Muscle of leg (tissue), 11 donors: ENCODE data around the gene SEZ6. TPM values are rescaled to one million over a fixed set of nuclear protein-coding genes. Genes with fewer than 3 reads are reported as not detected.

Source experiments
- DNase-seq: peaks from one replicate; pipeline ENCODE4 v3.0.0; 2013
- H3K27ac ChIP-seq: one replicate; pipeline ENCODE4 v1.5.1; 2013; ENCODE audit warnings: mild to moderate bottlenecking, low read length, control low read depth
- H3K27me3 ChIP-seq: one replicate; pipeline ENCODE4 v1.6.1; 2013; ENCODE audit warnings: low read length; ENCODE audit not compliant: control insufficient read depth, insufficient read depth
- H3K36me3 ChIP-seq: one replicate; pipeline ENCODE4 v1.6.1; 2013; ENCODE audit warnings: low read length; ENCODE audit not compliant: control insufficient read depth, insufficient read depth
- H3K4me1 ChIP-seq: one replicate; pipeline ENCODE4 v1.6.1; 2013; ENCODE audit warnings: low read length; ENCODE audit not compliant: control insufficient read depth, insufficient read depth
- H3K4me3 ChIP-seq: one replicate; pipeline ENCODE4 v1.5.1; 2013; ENCODE audit warnings: low read length, control low read depth
- H3K9me3 ChIP-seq: replicated peaks from 2 replicates; pipeline ENCODE4 v1.6.1; 2013; ENCODE audit warnings: low read depth, low read length; ENCODE audit not compliant: control insufficient read depth
- WGBS: methylation state at CpG from one replicate; pipeline ENCODE4 v1.1.5; 2013; ENCODE audit warnings: missing lambda C conversion rate; ENCODE audit not compliant: insufficient coverage; 5-methylcytosine and 5-hydroxymethylcytosine counted together
- polyA plus RNA-seq, 8 donors: library from polyadenylated mRNA; unstranded; fragments of 120-200 nt; gene quantifications; one replicate each; pipeline versions ENCODE4 v1.2.1 to v1.2.3, GENCODE V29; 2013; ENCODE audit warnings: inconsistent platforms in 1 of 8, low replicate concordance in 1 of 8; ENCODE audit not compliant: insufficient read length in 8 of 8, insufficient read depth in 1 of 8
- total RNA-seq: library from RNA; stranded (reverse); fragments of 120-200 nt; gene quantifications from one replicate; pipeline ENCODE4 v1.2.4, GENCODE V29; 2013

Gene SEZ6
- total and polyA plus RNA-seq, 9 donors = 0.04 to 0.44 (median 0.27) TPM

GRCh38 chr17:28917465-28917864 is 88.4 kb downstream of the SEZ6 start:
- H3K4me1 ChIP-seq = no peaks in the 10 kb centered on the region
- no peaks in the 10 kb centered on the region for H3K9me3 ChIP-seq
- 57% methylated on average over 5 of the region's 5 CpGs for WGBS
- peaks cover 88% of the 10 kb centered on the region for H3K36me3 ChIP-seq
- H3K4me3 ChIP-seq = no peak overlapping the region
- no peak overlapping the region for H3K27ac ChIP-seq
- DNase-seq = no peak
- no peaks in the 10 kb centered on the region for H3K27me3 ChIP-seq

- Histone ChIP-seq H3K4me3 (no peak overlapping the region), H3K4me1 (no peaks in the 10 kb centered on the region), H3K27ac (no peak overlapping the region), H3K9me3 (no peaks in the 10 kb centered on the region), H3K27me3 (no peaks in the 10 kb centered on the region), H3K36me3 (peaks cover 91% of the 10 kb centered on the region)
- no peak for DNase-seq
- 85% methylated on average over 12 of the region's 12 CpGs for WGBS
Measured at GRCh38 chr17:28917029-28917428, 88.8 kb downstream of the SEZ6 start.

GRCh38 chr17:28916302-28916934 is 89.4 kb downstream of the SEZ6 start:
- Histone ChIP-seq H3K27me3 (no peaks in the 10 kb centered on the region), H3K27ac (no peak overlapping the region), H3K36me3 (peaks cover 91% of the 10 kb centered on the region), H3K4me3 (no peak overlapping the region), H3K9me3 (no peaks in the 10 kb centered on the region), H3K4me1 (no peaks in the 10 kb centered on the region)
- DNase-seq = peak; percentile 48
- WGBS = 47% methylated on average over 6 of the region's 6 CpGs

GRCh38 chr17:28912938-28913333 is 92.9 kb downstream of the SEZ6 start:
- H3K27ac ChIP-seq = no peak overlapping the region
- no peak for DNase-seq
- H3K4me3 ChIP-seq = no peak overlapping the region
- WGBS = 94% methylated on average over 4 of the region's 6 CpGs
- H3K4me1 ChIP-seq = peaks cover 9% of the 10 kb centered on the region
- H3K27me3 ChIP-seq = no peaks in the 10 kb centered on the region
- no peaks in the 10 kb centered on the region for H3K9me3 ChIP-seq
- H3K36me3 ChIP-seq = peaks cover 98% of the 10 kb centered on the region

- Histone ChIP-seq H3K36me3 (peaks cover 98% of the 10 kb centered on the region), H3K4me1 (peaks cover 9% of the 10 kb centered on the region), H3K27ac (no peak overlapping the region), H3K9me3 (no peaks in the 10 kb centered on the region), H3K27me3 (no peaks in the 10 kb centered on the region), H3K4me3 (no peak overlapping the region)
- no peak for DNase-seq
- 91% methylated on average over 17 of the region's 20 CpGs for whole genome bisulfite sequencing
Measured at GRCh38 chr17:28912281-28912937, 93.4 kb downstream of the SEZ6 start.

- DNase-seq = no peak
- peaks cover 98% of the 10 kb centered on the region for H3K36me3 ChIP-seq
- 84% methylated on average over 13 of the region's 13 CpGs for WGBS
- H3K4me1 ChIP-seq = peaks cover 9% of the 10 kb centered on the region
- H3K27ac ChIP-seq = no peak overlapping the region
- no peaks in the 10 kb centered on the region for H3K9me3 ChIP-seq
- no peak overlapping the region for H3K4me3 ChIP-seq
- no peaks in the 10 kb centered on the region for H3K27me3 ChIP-seq
Measured at GRCh38 chr17:28911411-28912045, 94.3 kb downstream of the SEZ6 start.

- Histone ChIP-seq H3K27ac (no peak overlapping the region), H3K4me1 (peaks cover 9% of the 10 kb centered on the region), H3K4me3 (no peak overlapping the region), H3K36me3 (peaks cover 96% of the 10 kb centered on the region), H3K27me3 (no peaks in the 10 kb centered on the region), H3K9me3 (no peaks in the 10 kb centered on the region)
- DNase-seq = no peak
- WGBS = no CpG with 5 or more reads among the region's 1 CpG
Measured at GRCh38 chr17:28910534-28910933, 95.3 kb downstream of the SEZ6 start.

GRCh38 chr17:28908640-28909167 is 97.1 kb downstream of the SEZ6 start:
- peak; percentile 79 for DNase-seq
- H3K36me3 ChIP-seq = peaks cover 79% of the 10 kb centered on the region
- WGBS = 70% methylated on average over 3 of the region's 6 CpGs

GRCh38 chr17:28907709-28908475 is 97.9 kb downstream of the SEZ6 start:
- Histone ChIP-seq H3K36me3 (peaks cover 71% of the 10 kb centered on the region), H3K4me3 (no peak overlapping the region), H3K4me1 (peaks cover 13% of the 10 kb centered on the region), H3K9me3 (no peaks in the 10 kb centered on the region), H3K27ac (no peak overlapping the region), H3K27me3 (no peaks in the 10 kb centered on the region)
- no peak for DNase-seq
- 80% methylated on average over 1 of the region's 3 CpGs for WGBS

More at GRCh38 chr17:28908640-28909167, 97.1 kb downstream of the SEZ6 start:
- H3K4me1 ChIP-seq = peaks cover 9% of the 10 kb centered on the region
- H3K27me3 ChIP-seq = no peaks in the 10 kb centered on the region
- H3K9me3 ChIP-seq = no peaks in the 10 kb centered on the region
- H3K27ac ChIP-seq = peak overlapping the region; percentile 65
- H3K4me3 ChIP-seq = no peak overlapping the region
